Measurements from ENCODE around the gene NKD1.

NKD1 gene

DNA sequence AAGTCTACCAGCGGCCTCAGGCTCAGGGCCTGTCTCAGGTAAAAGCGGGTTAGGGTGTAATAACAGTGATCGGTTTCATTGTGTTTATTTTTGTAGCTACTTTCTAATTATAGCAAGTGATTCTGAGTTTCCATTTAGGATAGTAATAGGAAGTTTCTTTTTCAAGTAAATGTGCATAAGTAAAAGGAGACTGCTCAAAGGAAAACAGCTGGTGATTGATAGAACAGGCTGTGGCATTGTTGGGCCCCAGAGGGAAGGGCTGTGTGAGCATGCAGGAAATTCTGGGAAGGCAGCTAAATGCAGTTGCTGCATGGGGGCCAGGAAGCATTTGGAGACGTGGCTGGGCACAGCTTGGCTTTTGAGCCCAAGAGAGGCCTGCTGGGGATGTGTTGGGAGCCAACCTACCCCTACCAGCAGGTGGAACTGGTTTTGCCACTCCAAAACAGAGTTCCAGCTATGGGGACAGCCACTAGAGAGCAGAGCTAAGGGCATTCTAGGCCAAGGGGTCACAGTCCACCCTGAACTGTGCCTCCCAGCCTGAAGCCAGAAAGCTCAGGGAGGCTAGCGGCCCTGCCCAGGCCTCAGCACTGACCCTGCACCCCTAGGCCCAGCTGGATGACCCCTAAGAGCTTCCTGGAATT, 120.3 kb downstream of the NKD1 start:
- Histone ChIP-seq H2AFZ (ENCODE audit: low read depth, low read length) (no peak overlapping the region), H4K20me1 (ENCODE audit: insufficient read depth, low read length) (no peaks in the 10 kb centered on the region), H3K4me3 (ENCODE audit: low read length) (no peak overlapping the region), H3K36me3 (replicated peaks; ENCODE audit: low read depth, low read length) (peaks cover 25% of the 10 kb centered on the region), H3K27me3 (ENCODE audit: low read depth, low read length) (no peaks in the 10 kb centered on the region), H3K79me2 (ENCODE audit: low read length) (no peaks in the 10 kb centered on the region), H3K9me3 (ENCODE audit: insufficient read depth, low read length) (peaks cover 13% of the 10 kb centered on the region; the same call in 1 of the 2 replicates), H3K4me1 (ENCODE audit: low read length) (peaks cover 9% of the 10 kb centered on the region; the same call in 1 of the 2 replicates), H3K4me2 (ENCODE audit: low read length) (no peak overlapping the region), H3K27ac (ENCODE audit: low read length) (no peak overlapping the region), H3K9ac (ENCODE audit: low read length) (no peak overlapping the region)
- no peak for TF ChIP-seq EZH2phosphoT487 (IDR thresholded peaks at IDR 0.05; ENCODE audit: low read depth)
- TF ChIP-seq, protein P1, sequence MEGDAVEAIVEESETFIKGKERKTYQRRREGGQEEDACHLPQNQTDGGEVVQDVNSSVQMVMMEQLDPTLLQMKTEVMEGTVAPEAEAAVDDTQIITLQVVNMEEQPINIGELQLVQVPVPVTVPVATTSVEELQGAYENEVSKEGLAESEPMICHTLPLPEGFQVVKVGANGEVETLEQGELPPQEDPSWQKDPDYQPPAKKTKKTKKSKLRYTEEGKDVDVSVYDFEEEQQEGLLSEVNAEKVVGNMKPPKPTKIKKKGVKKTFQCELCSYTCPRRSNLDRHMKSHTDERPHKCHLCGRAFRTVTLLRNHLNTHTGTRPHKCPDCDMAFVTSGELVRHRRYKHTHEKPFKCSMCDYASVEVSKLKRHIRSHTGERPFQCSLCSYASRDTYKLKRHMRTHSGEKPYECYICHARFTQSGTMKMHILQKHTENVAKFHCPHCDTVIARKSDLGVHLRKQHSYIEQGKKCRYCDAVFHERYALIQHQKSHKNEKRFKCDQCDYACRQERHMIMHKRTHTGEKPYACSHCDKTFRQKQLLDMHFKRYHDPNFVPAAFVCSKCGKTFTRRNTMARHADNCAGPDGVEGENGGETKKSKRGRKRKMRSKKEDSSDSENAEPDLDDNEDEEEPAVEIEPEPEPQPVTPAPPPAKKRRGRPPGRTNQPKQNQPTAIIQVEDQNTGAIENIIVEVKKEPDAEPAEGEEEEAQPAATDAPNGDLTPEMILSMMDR (IDR thresholded peaks at IDR 0.05; ENCODE audit: low read depth, low read length) = no peak

DNA sequence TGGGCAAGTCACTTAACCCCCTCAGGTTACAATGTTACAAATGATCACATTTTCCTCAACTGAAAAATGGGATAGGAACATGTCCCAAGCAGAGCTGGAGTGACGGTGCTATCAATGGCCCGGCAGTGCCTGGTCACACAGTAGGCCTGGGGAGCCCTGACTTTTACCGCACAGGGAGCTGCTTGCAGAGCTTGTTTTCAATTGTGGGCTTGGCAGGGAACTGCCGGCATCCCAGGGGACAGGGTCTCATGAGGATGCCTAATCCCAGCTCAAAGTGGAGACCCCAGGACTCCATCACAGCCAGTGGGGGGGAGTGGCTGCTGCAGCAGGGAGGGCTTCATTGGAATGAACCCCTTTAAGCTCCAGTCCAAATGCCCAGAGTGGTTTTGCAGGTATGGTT, 121.5 kb downstream of the NKD1 start:
- peaks cover 36% of the 10 kb centered on the region for H3K36me3 ChIP-seq (replicated peaks; ENCODE audit: low read depth, low read length)
- no peaks in the 10 kb centered on the region for H4K20me1 ChIP-seq (ENCODE audit: insufficient read depth, low read length)
- no peak overlapping the region for H3K9ac ChIP-seq (ENCODE audit: low read length)
- H3K27me3 ChIP-seq (ENCODE audit: low read depth, low read length) = no peaks in the 10 kb centered on the region
- peaks cover 13% of the 10 kb centered on the region; the same call in 1 of the 2 replicates for H3K9me3 ChIP-seq (ENCODE audit: insufficient read depth, low read length)
- no peaks in the 10 kb centered on the region for H3K79me2 ChIP-seq (ENCODE audit: low read length)
- no peak overlapping the region for H3K27ac ChIP-seq (ENCODE audit: low read length)
- H2AFZ ChIP-seq (ENCODE audit: low read depth, low read length) = no peak overlapping the region
- H3K4me3 ChIP-seq (ENCODE audit: low read length) = no peak overlapping the region
- TF ChIP-seq, protein P1 (IDR thresholded peaks at IDR 0.05; ENCODE audit: low read depth, low read length) = no peak
- TF ChIP-seq EZH2phosphoT487 (IDR thresholded peaks at IDR 0.05; ENCODE audit: low read depth) = no peak
- H3K4me2 ChIP-seq (ENCODE audit: low read length) = no peak overlapping the region
- H3K4me1 ChIP-seq (ENCODE audit: low read length) = peaks cover 9% of the 10 kb centered on the region; the same call in 1 of the 2 replicates

DNA sequence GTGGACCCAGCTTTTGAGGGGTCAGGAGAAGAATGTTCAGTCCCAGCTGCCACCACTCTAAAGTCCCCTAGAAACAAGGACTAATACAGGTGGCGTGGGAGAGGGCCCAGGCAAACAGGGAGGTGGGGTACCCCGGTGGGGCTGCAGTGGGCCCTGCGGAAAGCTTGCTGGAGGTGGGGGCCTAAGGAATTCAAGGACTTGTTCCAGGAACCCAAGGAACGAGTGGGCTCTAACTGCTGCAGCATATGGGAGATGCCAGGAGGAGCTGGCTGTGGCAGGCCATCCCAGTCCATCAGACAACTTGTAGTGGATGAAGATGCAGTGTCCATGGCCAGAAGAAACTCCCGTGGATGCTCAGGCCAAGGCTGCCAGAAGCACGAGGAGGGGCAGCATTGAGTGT, 122.3 kb downstream of the NKD1 start:
- H3K4me1 ChIP-seq (ENCODE audit: low read length) = peaks cover 9% of the 10 kb centered on the region; the same call in 1 of the 2 replicates
- H3K4me2 ChIP-seq (ENCODE audit: low read length) = no peak overlapping the region
- TF ChIP-seq, protein P1 (IDR thresholded peaks at IDR 0.05; ENCODE audit: low read depth, low read length) = no peak
- TF ChIP-seq EZH2phosphoT487 (IDR thresholded peaks at IDR 0.05; ENCODE audit: low read depth) = no peak

DNA sequence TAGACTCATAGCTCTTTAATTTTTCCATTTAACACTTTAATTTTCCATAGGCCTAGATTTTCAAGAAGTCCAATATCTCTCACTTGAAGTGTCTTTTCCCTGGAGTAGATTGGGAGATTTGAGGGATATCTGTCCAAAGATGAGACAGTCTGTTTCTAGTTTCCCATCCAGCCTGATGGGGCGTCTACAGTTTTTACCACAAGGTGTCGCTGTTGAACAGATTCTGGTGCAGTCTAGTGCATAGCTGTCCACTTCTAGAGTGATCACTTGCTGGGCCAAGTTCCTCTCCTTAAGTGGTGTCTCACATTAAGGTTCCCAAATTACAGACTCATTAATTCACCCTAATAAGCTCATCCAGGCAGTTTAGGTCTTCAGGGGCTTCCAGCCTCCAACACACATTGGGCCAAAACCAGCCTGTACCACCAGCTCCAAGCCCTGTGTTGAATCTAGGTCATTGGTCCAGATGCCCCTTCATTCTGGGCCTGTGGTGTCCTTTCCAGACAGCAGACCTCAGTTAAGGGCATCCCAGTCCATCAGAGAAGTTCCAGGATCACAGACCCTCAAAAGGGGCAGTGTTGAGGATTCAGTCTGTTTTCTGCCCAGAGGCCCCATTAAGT, 123.6 kb downstream of the NKD1 start:
- Histone ChIP-seq H3K4me2 (ENCODE audit: low read length) (no peak overlapping the region), H3K9me3 (ENCODE audit: insufficient read depth, low read length) (peaks cover 13% of the 10 kb centered on the region; the same call in 1 of the 2 replicates), H3K36me3 (replicated peaks; ENCODE audit: low read depth, low read length) (peaks cover 40% of the 10 kb centered on the region), H3K9ac (ENCODE audit: low read length) (no peak overlapping the region), H3K4me3 (ENCODE audit: low read length) (no peak overlapping the region), H3K4me1 (ENCODE audit: low read length) (peaks cover 4% of the 10 kb centered on the region; the same call in 1 of the 2 replicates), H3K27me3 (ENCODE audit: low read depth, low read length) (no peaks in the 10 kb centered on the region), H2AFZ (ENCODE audit: low read depth, low read length) (no peak overlapping the region), H3K79me2 (ENCODE audit: low read length) (no peaks in the 10 kb centered on the region), H4K20me1 (ENCODE audit: insufficient read depth, low read length) (no peaks in the 10 kb centered on the region), H3K27ac (ENCODE audit: low read length) (no peak overlapping the region)
- TF ChIP-seq, protein P1 (IDR thresholded peaks at IDR 0.05; ENCODE audit: low read depth, low read length) = peak; percentile 76
- TF ChIP-seq EZH2phosphoT487 (IDR thresholded peaks at IDR 0.05; ENCODE audit: low read depth) = no peak

More for the DNA sequence above, 122.3 kb downstream of the NKD1 start:
- H4K20me1 ChIP-seq (ENCODE audit: insufficient read depth, low read length) = no peaks in the 10 kb centered on the region
- H3K79me2 ChIP-seq (ENCODE audit: low read length) = no peaks in the 10 kb centered on the region
- no peak overlapping the region for H2AFZ ChIP-seq (ENCODE audit: low read depth, low read length)
- H3K27ac ChIP-seq (ENCODE audit: low read length) = no peak overlapping the region
- H3K4me3 ChIP-seq (ENCODE audit: low read length) = no peak overlapping the region
- peaks cover 40% of the 10 kb centered on the region for H3K36me3 ChIP-seq (replicated peaks; ENCODE audit: low read depth, low read length)
- H3K27me3 ChIP-seq (ENCODE audit: low read depth, low read length) = no peaks in the 10 kb centered on the region
- H3K9me3 ChIP-seq (ENCODE audit: insufficient read depth, low read length) = peaks cover 13% of the 10 kb centered on the region; the same call in 1 of the 2 replicates
- H3K9ac ChIP-seq (ENCODE audit: low read length) = no peak overlapping the region
